Endothelial cell of umbilical vein (primary cell): ENCODE measurements around the gene IQCE. TPM values are rescaled to one million over a fixed set of nuclear protein-coding genes. Genes with fewer than 3 reads are reported as not detected.

Experiments
- BruUV-seq: library from RNA; stranded (reverse); fragments of 400-500 nt; replicated peaks from 2 replicates; lab custom pipeline; 2021; lab: Mats Ljungman, UMichigan
- CTCF ChIA-PET: fragments of 300-600, 350-600 bp; sonication (Branson Sonifier 250); formaldehyde crosslinking; loops from one replicate; lab custom pipeline; 2021; ENCODE audit warnings: antibody characterized with exemption, inconsistent platforms; lab: Charles Lee
- POLR2A ChIA-PET: fragments of 300-600, 350-600 bp; sonication (Branson Sonifier 250); formaldehyde crosslinking; loops from one replicate; lab custom pipeline; 2021; ENCODE audit warnings: antibody characterized with exemption, inconsistent platforms; lab: Charles Lee
- DNase-seq: peaks from one replicate; pipeline ENCODE4 v3.0.0-alpha.2; 2011; ENCODE audit warnings: low read depth, low spot score
- FAIRE-seq: peaks from 2 replicates; lab custom pipeline; 2011; peaks lifted over from hg19 to GRCh38; lab: Jason Lieb, UNC
- H2AFZ ChIP-seq: 2 replicates; pipeline ENCODE4 v1.6.0; 2012; ENCODE audit warnings: low read depth, low read length, control low read depth, inconsistent platforms
- H3K27ac ChIP-seq: 2 replicates; pipeline ENCODE4 v1.5.1; 2011; ENCODE audit warnings: low read depth, mild to moderate bottlenecking, control low read depth, low read length, moderate library complexity; ENCODE audit not compliant: insufficient read depth
- H3K27me3 ChIP-seq, 2 experiments: 2 replicates each; pipeline versions ENCODE4 v1.6.0 to v1.6.1; 2011; ENCODE audit warnings: low read length in 2 of 2, mixed read lengths in 1 of 2; ENCODE audit not compliant: control insufficient read depth in 2 of 2, insufficient read depth in 2 of 2
- H3K36me3 ChIP-seq, 2 experiments: 2 replicates in 1 of 2; 3 replicates in 1 of 2; pipeline ENCODE4 v1.5.1; 2011; ENCODE audit warnings: low read length in 2 of 2, mild to moderate bottlenecking in 1 of 2, moderate library complexity in 1 of 2; ENCODE audit not compliant: control insufficient read depth in 2 of 2, insufficient read depth in 2 of 2; ENCODE audit errors: extremely low read depth in 1 of 2
- H3K4me1 ChIP-seq: 3 replicates; pipeline ENCODE4 v1.5.1; 2011; ENCODE audit warnings: mild to moderate bottlenecking, low read length; ENCODE audit not compliant: control insufficient read depth, insufficient read depth; ENCODE audit errors: extremely low read depth
- H3K4me2 ChIP-seq: 2 replicates; pipeline ENCODE4 v1.6.1; 2011; ENCODE audit warnings: low read length, control low read depth, mixed read lengths; ENCODE audit not compliant: insufficient read depth
- H3K4me3 ChIP-seq, 3 experiments: fragments of 200-600 bp in 1 of 3; sonication (generic), shearing (Covaris generic) in 1 of 3; replicated peaks in 1 of 3; 2 replicates each; pipeline ENCODE4 v1.5.1; 2011 to 2016; ENCODE audit warnings: control low read depth in 3 of 3, low read length in 3 of 3, mild to moderate bottlenecking in 2 of 3, inconsistent platforms in 1 of 3, low read depth in 1 of 3, moderate library complexity in 1 of 3; ENCODE audit not compliant: insufficient read depth in 1 of 3
- H3K79me2 ChIP-seq: 2 replicates; pipeline ENCODE4 v1.6.0; 2012; ENCODE audit warnings: low read length, inconsistent platforms; ENCODE audit not compliant: control insufficient read depth, insufficient read depth
- H3K9ac ChIP-seq: replicated peaks from 2 replicates; pipeline ENCODE3; 2011; ENCODE audit warnings: low read length, control low read depth; ENCODE audit not compliant: insufficient read depth; ENCODE audit errors: extremely low read depth
- H3K9me1 ChIP-seq: replicated peaks from 3 replicates; pipeline ENCODE4 v1.6.0; 2011; ENCODE audit warnings: mild to moderate bottlenecking, low read length; ENCODE audit not compliant: control insufficient read depth, insufficient read depth; ENCODE audit errors: extremely low read depth
- H3K9me3 ChIP-seq: replicated peaks from 2 replicates; pipeline ENCODE4 v1.5.1; 2012; ENCODE audit warnings: low read length, inconsistent platforms; ENCODE audit not compliant: control insufficient read depth, insufficient read depth
- H4K20me1 ChIP-seq: replicated peaks from 2 replicates; pipeline ENCODE3; 2011; ENCODE audit warnings: mild to moderate bottlenecking, low read length; ENCODE audit not compliant: control insufficient read depth, insufficient read depth; ENCODE audit errors: extremely low read depth
- EZH2 ChIP-seq: IDR thresholded peaks from 2 replicates; pipeline ENCODE4 v1.6.1; 2012; ENCODE audit warnings: borderline replicate concordance, low read depth, mild to moderate bottlenecking, moderate library complexity, low read length, inconsistent platforms; ENCODE audit not compliant: severe bottlenecking
- FOS ChIP-seq: IDR thresholded peaks from 2 replicates; pipeline ENCODE4 v1.6.1; 2011; ENCODE audit warnings: mild to moderate bottlenecking, low read length, moderate library complexity, borderline replicate concordance; ENCODE audit not compliant: insufficient read depth
- GATA2 ChIP-seq: IDR thresholded peaks from 2 replicates; pipeline ENCODE4 v1.7.0; 2011; ENCODE audit warnings: low read depth, mild to moderate bottlenecking, moderate library complexity, mixed read lengths, low read length; ENCODE audit not compliant: insufficient read length, insufficient read depth
- JUN ChIP-seq: IDR thresholded peaks from 2 replicates; pipeline ENCODE4 v1.6.1; 2011; ENCODE audit warnings: borderline replicate concordance, low read depth; ENCODE audit not compliant: insufficient read length, insufficient read depth
- MAX ChIP-seq: IDR thresholded peaks from 2 replicates; pipeline ENCODE4 v1.6.1; 2011; ENCODE audit not compliant: insufficient read depth, insufficient read length
- MYC ChIP-seq: IDR thresholded peaks from one replicate; pipeline ENCODE4 v1.6.1; 2011; ENCODE audit warnings: mild to moderate bottlenecking, low read depth, low read length
- POLR2A ChIP-seq: IDR thresholded peaks from 2 replicates; pipeline ENCODE4 v1.6.1; 2012; ENCODE audit warnings: low read depth, mild to moderate bottlenecking, control low read depth, low read length
- POLR2AphosphoS5 ChIP-seq: IDR thresholded peaks from 2 replicates; pipeline ENCODE4 v1.6.1; 2012; ENCODE audit warnings: low read depth, mild to moderate bottlenecking, control low read depth, low read length, moderate library complexity; ENCODE audit not compliant: insufficient read depth
- dilution Hi-C: fragments of 300-500 bp; cut with MboI; formaldehyde crosslinking; loops from one replicate; pipeline ENCODE4 v1.15.0; 2019; ENCODE audit warnings: low sequenced_read_pairs; ENCODE audit not compliant: extremely low pct_ligation_motif_present
- intact Hi-C: fragments of 100-400 bp; cut with micrococcal nuclease; formaldehyde crosslinking; loops from one replicate; pipeline ENCODE4 v1.10.0; 2022
- polyA plus RNA-seq, 4 experiments: library from polyadenylated mRNA; depleted of rRNA in 3 of 4; stranded (reverse) in 3 of 4; unstranded in 1 of 4; fragments of >200 nt; gene quantifications; 2 replicates each; pipeline versions ENCODE4 v1.2.1 to v1.2.3, GENCODE V29; 2011 to 2012; ENCODE audit warnings: missing spikeins in 1 of 4
- total RNA-seq: library from RNA; stranded (reverse); gene quantifications from 2 replicates; pipeline ENCODE4 v1.2.3, GENCODE V29; 2021

IQCE gene
- total and polyA plus RNA-seq, 2 donors (not counting 3 experiments of a cell fraction or from before 2014, with no cell fraction given), result 4.9 to 14.5 TPM

GRCh38 chr7:2635148-2635668, 76.4 kb downstream of the IQCE start:
- Histone ChIP-seq H3K4me2 (no peak overlapping the region), H3K4me1 (peaks cover 27% of the 10 kb centered on the region)
- FAIRE-seq, result no peak

GRCh38 chr7:2635810-2636701, 77.3 kb downstream of the IQCE start:
- dilution Hi-C loops (no loop called here), intact Hi-C loops (loop anchor here (10.0 kb wide), 1 partner anchor 161 kb away; the partner anchor contains the start of gene GRIFIN)
- TF ChIP-seq EZH2 (no peak), POLR2A (no peak), FOS (no peak), JUN (no peak), MYC (peak; percentile 51), MAX (no peak), POLR2AphosphoS5 (no peak), GATA2 (no peak)
- DNase-seq, result no peak
- H3K79me2 ChIP-seq, result peaks cover 91% of the 10 kb centered on the region
- H3K9me3 ChIP-seq, result no peaks in the 10 kb centered on the region
- H2AFZ ChIP-seq, result no peak overlapping the region
- H3K4me1 ChIP-seq, result peaks cover 34% of the 10 kb centered on the region
- no peak overlapping the region for H3K4me2 ChIP-seq
- ChIA-PET CTCF (interaction anchor here (0.8 to 6.1 kb wide), 7 partner anchors 9 to 184 kb away, joined by 3 to 42 read pairs (median 4); no protein-coding TSS in a partner anchor), POLR2A (no interaction called here)
- no TSS peak for BruUV-seq
- H4K20me1 ChIP-seq, result peaks cover 3% of the 10 kb centered on the region
- H3K27me3 ChIP-seq, result no peaks in the 10 kb centered on the region
- H3K4me3 ChIP-seq, result no peak overlapping the region
- H3K36me3 ChIP-seq, result peaks cover 1 to 4% of the 10 kb centered on the region in 2 experiments
- H3K27ac ChIP-seq, result peak overlapping the region; percentile 11
- peak; percentile 82 for FAIRE-seq
- no peak overlapping the region for H3K9ac ChIP-seq
- H3K9me1 ChIP-seq, result no peaks in the 10 kb centered on the region

More at GRCh38 chr7:2635148-2635668, 76.4 kb downstream of the IQCE start:
- Histone ChIP-seq H3K27ac (peak overlapping the region; percentile 11), H4K20me1 (peaks cover 3% of the 10 kb centered on the region), H3K9me1 (no peaks in the 10 kb centered on the region), H2AFZ (no peak overlapping the region), H3K27me3 (no peaks in the 10 kb centered on the region), H3K9ac (no peak overlapping the region), H3K9me3 (no peaks in the 10 kb centered on the region), H3K36me3 (peaks cover 0 to 4% of the 10 kb centered on the region in 2 experiments), H3K79me2 (peaks cover 83% of the 10 kb centered on the region), H3K4me3 (no peak overlapping the region)
- dilution Hi-C loops (no loop called here), intact Hi-C loops (loop anchor here (10.0 kb wide), 1 partner anchor 160 kb away; the partner anchor contains the start of gene GRIFIN)
- no peak for DNase-seq
- CTCF ChIA-PET, result interaction anchor here (0.9 to 6.1 kb wide), 4 partner anchors 26 to 183 kb away, joined by 3 to 42 read pairs (median 4); no protein-coding TSS in a partner anchor
- no peak for TF ChIP-seq MAX
- BruUV-seq, result no TSS peak
- POLR2A ChIA-PET, result no interaction called here
